ENCODE results near the gene SGPL1.

- TF ChIP-seq POLR2AphosphoS5 (IDR thresholded peaks at IDR 0.05): no peak
- no peak for TF ChIP-seq RAD21 (conservative IDR thresholded peaks at IDR 0.05)
- TF ChIP-seq EP300 (conservative IDR thresholded peaks at IDR 0.05; ENCODE audit: poor library complexity, severe bottlenecking): no peak
- TF ChIP-seq REST (IDR thresholded peaks at IDR 0.05; ENCODE audit: borderline replicate concordance): no peak
- TF ChIP-seq CTCF (IDR thresholded peaks at IDR 0.05; ENCODE audit: poor library complexity, severe bottlenecking): no peak
- TF ChIP-seq SMC3 (conservative IDR thresholded peaks at IDR 0.05; ENCODE audit: poor library complexity): no peak
- no peak for TF ChIP-seq TAF1 (IDR thresholded peaks at IDR 0.05; ENCODE audit: low read depth)
- no peak for TF ChIP-seq EZH2 (IDR thresholded peaks at IDR 0.05; ENCODE audit: borderline replicate concordance, insufficient read depth, low read length, poor library complexity, severe bottlenecking)
- no peak for TF ChIP-seq MXI1 (conservative IDR thresholded peaks at IDR 0.05; ENCODE audit: poor library complexity, severe bottlenecking)
Measured at GRCh38 chr10:70858759-70859158, 43.0 kb downstream of the SGPL1 start.

Data from neural cell (in vitro differentiated cells).